DOHH2 (cell line): ENCODE data around the gene UBE2V1.

Source experiments
- H3F3A ChIP-seq: fragments of 200-600 bp; sonication (generic), shearing (Covaris generic); 2 replicates; pipeline ENCODE4 v1.6.0; 2016; ENCODE audit warnings: antibody characterized with exemption, mild to moderate bottlenecking; ENCODE audit not compliant: control insufficient read depth, insufficient read depth
- H3K27ac ChIP-seq: fragments of 200-600 bp; sonication (generic); 2 replicates; pipeline ENCODE4 v1.5.1; 2014; ENCODE audit warnings: low read depth, mild to moderate bottlenecking, low read length, moderate library complexity
- H3K27me3 ChIP-seq: fragments of 200-600 bp; sonication (generic); 2 replicates; pipeline ENCODE4 v1.6.1; 2014; ENCODE audit warnings: mild to moderate bottlenecking, low read length, mixed read lengths; ENCODE audit not compliant: control insufficient read depth
- H3K36me3 ChIP-seq: fragments of 200-600 bp; sonication (generic); 2 replicates; pipeline ENCODE4 v1.6.1; 2014; ENCODE audit warnings: mild to moderate bottlenecking, low read length, moderate library complexity, mixed read lengths; ENCODE audit not compliant: control insufficient read depth
- H3K4me1 ChIP-seq: fragments of 200-600 bp; sonication (generic); 2 replicates; pipeline ENCODE4 v1.6.1; 2014; ENCODE audit warnings: mild to moderate bottlenecking, low read length, mixed read lengths; ENCODE audit not compliant: control insufficient read depth
- H3K4me2 ChIP-seq: fragments of 200-600 bp; sonication (generic); 2 replicates; pipeline ENCODE4 v1.6.0; 2014; ENCODE audit warnings: mild to moderate bottlenecking, low read length, moderate library complexity
- H3K4me3 ChIP-seq: fragments of 200-600 bp; sonication (generic); 2 replicates; pipeline ENCODE4 v1.5.1; 2014; ENCODE audit warnings: mild to moderate bottlenecking, low read length, mixed read lengths
- H3K79me2 ChIP-seq: fragments of 200-600 bp; sonication (generic); 2 replicates; pipeline ENCODE4 v1.6.1; 2014; ENCODE audit warnings: mild to moderate bottlenecking, low read length, mixed read lengths; ENCODE audit not compliant: control insufficient read depth
- H3K9me2 ChIP-seq: fragments of 200-600 bp; sonication (generic); replicated peaks from 2 replicates; pipeline ENCODE4 v1.6.1; 2014; ENCODE audit warnings: mild to moderate bottlenecking, low read length, mixed read lengths; ENCODE audit not compliant: control insufficient read depth
- H3K9me3 ChIP-seq: fragments of 200-600 bp; sonication (generic); 2 replicates; pipeline ENCODE4 v1.6.1; 2014; ENCODE audit warnings: antibody characterized with exemption, low read length, mixed read lengths; ENCODE audit not compliant: control insufficient read depth, insufficient read depth
- H4K20me1 ChIP-seq: fragments of 200-600 bp; sonication (generic); 2 replicates; pipeline ENCODE4 v1.6.0; 2014; ENCODE audit warnings: low read depth, mild to moderate bottlenecking, antibody characterized with exemption, low read length, moderate library complexity; ENCODE audit not compliant: control insufficient read depth, insufficient read depth
- CTCF ChIP-seq: fragments of 200-600 bp; sonication (generic); IDR thresholded peaks from one replicate; pipeline ENCODE4 v1.5.1; 2014; ENCODE audit warnings: antibody characterized with exemption, mild to moderate bottlenecking, low read depth, low read length; ENCODE audit not compliant: poor library complexity, severe bottlenecking
- EZH2phosphoT487 ChIP-seq: fragments of 200-600 bp; sonication (generic); IDR thresholded peaks from 2 replicates; pipeline ENCODE4 v1.6.1; 2017; ENCODE audit warnings: borderline replicate concordance, mild to moderate bottlenecking, antibody characterized with exemption, low read length, moderate library complexity, mixed read lengths

UBE2V1 gene

GRCh38 chr20:50096237-50096636 lies 16.7 kb downstream of the UBE2V1 start:
- no peaks in the 10 kb centered on the region for H3K9me3 ChIP-seq
- no peaks in the 10 kb centered on the region for H3K9me2 ChIP-seq
- TF ChIP-seq CTCF (no peak), EZH2phosphoT487 (no peak)
- H3F3A ChIP-seq: peaks cover 2% of the 10 kb centered on the region; the same call in 1 of the 2 replicates
- H3K4me2 ChIP-seq: no peak overlapping the region
- no peak overlapping the region for H3K27ac ChIP-seq
- H3K36me3 ChIP-seq: peaks cover 70% of the 10 kb centered on the region
- H3K4me1 ChIP-seq: peaks cover 13% of the 10 kb centered on the region
- no peak overlapping the region for H3K4me3 ChIP-seq
- peaks cover 83% of the 10 kb centered on the region for H3K79me2 ChIP-seq
- H4K20me1 ChIP-seq: peaks cover 12% of the 10 kb centered on the region
- no peaks in the 10 kb centered on the region for H3K27me3 ChIP-seq

- no peak overlapping the region for H3K4me2 ChIP-seq
- H3K27ac ChIP-seq: no peak overlapping the region
- H4K20me1 ChIP-seq: peaks cover 12% of the 10 kb centered on the region
- peaks cover 79% of the 10 kb centered on the region for H3K79me2 ChIP-seq
- no peaks in the 10 kb centered on the region for H3K27me3 ChIP-seq
- peaks cover 6% of the 10 kb centered on the region for H3K4me1 ChIP-seq
- H3K4me3 ChIP-seq: no peak overlapping the region
- H3K9me2 ChIP-seq: no peaks in the 10 kb centered on the region
- peaks cover 70% of the 10 kb centered on the region for H3K36me3 ChIP-seq
- peaks cover 2% of the 10 kb centered on the region; the same call in 1 of the 2 replicates for H3F3A ChIP-seq
- TF ChIP-seq CTCF (no peak), EZH2phosphoT487 (no peak)
- H3K9me3 ChIP-seq: no peaks in the 10 kb centered on the region
These were observed 17.4 kb downstream of the UBE2V1 start for GRCh38 chr20:50095476-50096078.

- Histone ChIP-seq H3K27ac (no peak overlapping the region), H3K79me2 (peaks cover 72% of the 10 kb centered on the region), H3F3A (peaks cover 2% of the 10 kb centered on the region; the same call in 1 of the 2 replicates), H3K4me3 (no peak overlapping the region), H3K4me2 (no peak overlapping the region), H4K20me1 (peaks cover 9% of the 10 kb centered on the region), H3K4me1 (0 out of 2 replicates have a peak, but pooled peaks cover under 1% of the 10 kb centered on the region), H3K9me3 (no peaks in the 10 kb centered on the region), H3K27me3 (no peaks in the 10 kb centered on the region), H3K9me2 (no peaks in the 10 kb centered on the region), H3K36me3 (peaks cover 71% of the 10 kb centered on the region)
- no peak for TF ChIP-seq EZH2phosphoT487
- TF ChIP-seq CTCF: no peak
These were observed 18.4 kb downstream of the UBE2V1 start for GRCh38 chr20:50094522-50094921.
